GM19099 (cell line): ENCODE measurements around the gene PTGFRN.

ENCODE experiments used
- POLR2A ChIP-seq: IDR thresholded peaks from 3 replicates; pipeline ENCODE4 v1.6.1; 2011; ENCODE audit warnings: low read depth; ENCODE audit not compliant: insufficient read length; ENCODE audit errors: extremely low read depth

The PTGFRN gene

GRCh38 chr1:116927049-116927798, 17.5 kb downstream of the PTGFRN start:
- TF ChIP-seq POLR2A: no peak

- TF ChIP-seq POLR2A: no peak
Measured at GRCh38 chr1:116929961-116930592, 20.4 kb downstream of the PTGFRN start.

GRCh38 chr1:116931016-116931918, 21.6 kb downstream of the PTGFRN start:
- no peak for TF ChIP-seq POLR2A

GRCh38 chr1:116933606-116934515, 24.1 kb downstream of the PTGFRN start:
- TF ChIP-seq POLR2A: no peak

GRCh38 chr1:116934586-116935207, 25.0 kb downstream of the PTGFRN start:
- no peak for TF ChIP-seq POLR2A

- no peak for TF ChIP-seq POLR2A
Measured at GRCh38 chr1:116938216-116938615, 28.5 kb downstream of the PTGFRN start.

GRCh38 chr1:116940814-116941599, 31.3 kb downstream of the PTGFRN start:
- TF ChIP-seq POLR2A: no peak

- TF ChIP-seq POLR2A: no peak
Measured at GRCh38 chr1:116941670-116942069, 32.0 kb downstream of the PTGFRN start.

- TF ChIP-seq POLR2A: no peak
Measured at GRCh38 chr1:116942344-116942743, 32.6 kb downstream of the PTGFRN start.

GRCh38 chr1:116943438-116943837, 33.7 kb downstream of the PTGFRN start:
- no peak for TF ChIP-seq POLR2A

GRCh38 chr1:116944613-116945012, 34.9 kb downstream of the PTGFRN start:
- TF ChIP-seq POLR2A: no peak

- TF ChIP-seq POLR2A: no peak
Measured at GRCh38 chr1:116945421-116945820, 35.7 kb downstream of the PTGFRN start.

GRCh38 chr1:116945996-116946395, 36.3 kb downstream of the PTGFRN start:
- TF ChIP-seq POLR2A: no peak
